DOHH2 (cell line): ENCODE data around the gene PRKCZ.

ENCODE experiments used
- H3F3A ChIP-seq: fragments of 200-600 bp; sonication (generic), shearing (Covaris generic); 2 replicates; pipeline ENCODE4 v1.6.0; 2016; ENCODE audit warnings: antibody characterized with exemption, mild to moderate bottlenecking; ENCODE audit not compliant: control insufficient read depth, insufficient read depth
- H3K27ac ChIP-seq: fragments of 200-600 bp; sonication (generic); 2 replicates; pipeline ENCODE4 v1.5.1; 2014; ENCODE audit warnings: low read depth, mild to moderate bottlenecking, low read length, moderate library complexity
- H3K27me3 ChIP-seq: fragments of 200-600 bp; sonication (generic); 2 replicates; pipeline ENCODE4 v1.6.1; 2014; ENCODE audit warnings: mild to moderate bottlenecking, low read length, mixed read lengths; ENCODE audit not compliant: control insufficient read depth
- H3K36me3 ChIP-seq: fragments of 200-600 bp; sonication (generic); 2 replicates; pipeline ENCODE4 v1.6.1; 2014; ENCODE audit warnings: mild to moderate bottlenecking, low read length, moderate library complexity, mixed read lengths; ENCODE audit not compliant: control insufficient read depth
- H3K4me1 ChIP-seq: fragments of 200-600 bp; sonication (generic); 2 replicates; pipeline ENCODE4 v1.6.1; 2014; ENCODE audit warnings: mild to moderate bottlenecking, low read length, mixed read lengths; ENCODE audit not compliant: control insufficient read depth
- H3K4me2 ChIP-seq: fragments of 200-600 bp; sonication (generic); 2 replicates; pipeline ENCODE4 v1.6.0; 2014; ENCODE audit warnings: mild to moderate bottlenecking, low read length, moderate library complexity
- H3K4me3 ChIP-seq: fragments of 200-600 bp; sonication (generic); 2 replicates; pipeline ENCODE4 v1.5.1; 2014; ENCODE audit warnings: mild to moderate bottlenecking, low read length, mixed read lengths
- H3K79me2 ChIP-seq: fragments of 200-600 bp; sonication (generic); 2 replicates; pipeline ENCODE4 v1.6.1; 2014; ENCODE audit warnings: mild to moderate bottlenecking, low read length, mixed read lengths; ENCODE audit not compliant: control insufficient read depth
- H3K9me2 ChIP-seq: fragments of 200-600 bp; sonication (generic); replicated peaks from 2 replicates; pipeline ENCODE4 v1.6.1; 2014; ENCODE audit warnings: mild to moderate bottlenecking, low read length, mixed read lengths; ENCODE audit not compliant: control insufficient read depth
- H3K9me3 ChIP-seq: fragments of 200-600 bp; sonication (generic); 2 replicates; pipeline ENCODE4 v1.6.1; 2014; ENCODE audit warnings: antibody characterized with exemption, low read length, mixed read lengths; ENCODE audit not compliant: control insufficient read depth, insufficient read depth
- H4K20me1 ChIP-seq: fragments of 200-600 bp; sonication (generic); 2 replicates; pipeline ENCODE4 v1.6.0; 2014; ENCODE audit warnings: low read depth, mild to moderate bottlenecking, antibody characterized with exemption, low read length, moderate library complexity; ENCODE audit not compliant: control insufficient read depth, insufficient read depth
- CTCF ChIP-seq: fragments of 200-600 bp; sonication (generic); IDR thresholded peaks from one replicate; pipeline ENCODE4 v1.5.1; 2014; ENCODE audit warnings: antibody characterized with exemption, mild to moderate bottlenecking, low read depth, low read length; ENCODE audit not compliant: poor library complexity, severe bottlenecking
- EZH2phosphoT487 ChIP-seq: fragments of 200-600 bp; sonication (generic); IDR thresholded peaks from 2 replicates; pipeline ENCODE4 v1.6.1; 2017; ENCODE audit warnings: borderline replicate concordance, mild to moderate bottlenecking, antibody characterized with exemption, low read length, moderate library complexity, mixed read lengths

PRKCZ gene

GRCh38 chr1:2097386-2098300 lies 47.4 kb downstream of the PRKCZ start:
- Histone ChIP-seq H3K79me2 (no peaks in the 10 kb centered on the region), H3K27ac (no peak overlapping the region), H3K27me3 (no peaks in the 10 kb centered on the region), H3K4me3 (no peak overlapping the region), H3F3A (no peaks in the 10 kb centered on the region), H3K9me3 (peaks cover 3% of the 10 kb centered on the region; the same call in 1 of the 2 replicates), H4K20me1 (no peaks in the 10 kb centered on the region), H3K4me1 (no peaks in the 10 kb centered on the region), H3K4me2 (no peak overlapping the region), H3K36me3 (no peaks in the 10 kb centered on the region), H3K9me2 (no peaks in the 10 kb centered on the region)
- no peak for TF ChIP-seq EZH2phosphoT487
- TF ChIP-seq CTCF, result no peak

GRCh38 chr1:2098301-2098698 lies 48.1 kb downstream of the PRKCZ start:
- Histone ChIP-seq H3K36me3 (no peaks in the 10 kb centered on the region), H3K4me2 (no peak overlapping the region), H3K27me3 (no peaks in the 10 kb centered on the region), H3F3A (no peaks in the 10 kb centered on the region), H3K9me3 (peaks cover 3% of the 10 kb centered on the region; the same call in 1 of the 2 replicates), H3K79me2 (no peaks in the 10 kb centered on the region), H3K9me2 (no peaks in the 10 kb centered on the region), H3K4me3 (no peak overlapping the region), H3K27ac (no peak overlapping the region), H4K20me1 (no peaks in the 10 kb centered on the region), H3K4me1 (no peaks in the 10 kb centered on the region)
- no peak for TF ChIP-seq CTCF
- no peak for TF ChIP-seq EZH2phosphoT487

- Histone ChIP-seq H3K9me3 (peaks cover 3% of the 10 kb centered on the region; the same call in 1 of the 2 replicates), H3K27ac (no peak overlapping the region), H3K27me3 (no peaks in the 10 kb centered on the region), H3F3A (no peaks in the 10 kb centered on the region), H3K9me2 (no peaks in the 10 kb centered on the region), H3K4me3 (no peak overlapping the region), H4K20me1 (no peaks in the 10 kb centered on the region), H3K4me2 (no peak overlapping the region), H3K36me3 (no peaks in the 10 kb centered on the region), H3K4me1 (no peaks in the 10 kb centered on the region), H3K79me2 (no peaks in the 10 kb centered on the region)
- no peak for TF ChIP-seq EZH2phosphoT487
- no peak for TF ChIP-seq CTCF
Observed at GRCh38 chr1:2098839-2099785, 48.9 kb downstream of the PRKCZ start.
